Measurements from ENCODE around the gene SNHG17. TPM values are rescaled to one million over a fixed set of nuclear protein-coding genes. Genes with fewer than 3 reads are reported as not detected.
A peak's percentile ranks its signal among the peaks of the same experiment; 100 is the strongest.

The SNHG17 gene
- total and polyA plus RNA-seq, 10 donors = 28.7 to 58.0 (median 43.6) TPM

GRCh38 chr20:38432292-38432691 is 2.8 kb downstream of the SNHG17 start:
- intact Hi-C loops (cut with DNase I; ENCODE audit: low total_unique reads) = no loop called here
- DNase-seq = no peak
- Histone ChIP-seq H3K27me3 (replicated peaks in 1 of 7) (no peaks in the 10 kb centered on the region), H3K27ac (peak overlapping the region in 1 of 8 donors; percentile 30), H3K4me3 (no peak overlapping the region), H3K36me3 (peaks cover 0 to 69% (median 67%) of the 10 kb centered on the region in 6 donors), H3K9me3 (no peaks in the 10 kb centered on the region), H3K4me1 (peaks cover 18 to 74% (median 32%) of the 10 kb centered on the region in 6 donors)
- 83 to 99% (median 95%) methylated on average over 5 to 6 of the region's 6 CpGs for WGBS, 5 donors
- TF ChIP-seq POLR2AphosphoS5 (IDR thresholded peaks at IDR 0.05) (no peak), CTCF (IDR thresholded peaks at IDR 0.05 in 8 of 11, conservative IDR thresholded peaks at IDR 0.05 in 3 of 11) (no peak), POLR2A (IDR thresholded peaks at IDR 0.05) (no peak)

GRCh38 chr20:38430679-38431325 is 4.3 kb downstream of the SNHG17 start:
- Histone ChIP-seq H3K36me3 (peaks cover 0 to 83% (median 81%) of the 10 kb centered on the region in 6 donors), H3K27me3 (replicated peaks in 1 of 7) (no peaks in the 10 kb centered on the region), H3K27ac (no peak overlapping the region), H3K4me1 (peaks cover 18 to 77% (median 32%) of the 10 kb centered on the region in 6 donors), H3K9me3 (no peaks in the 10 kb centered on the region), H3K4me3 (no peak overlapping the region)
- TF ChIP-seq POLR2A (IDR thresholded peaks at IDR 0.05) = no peak
- no peak for TF ChIP-seq POLR2AphosphoS5 (IDR thresholded peaks at IDR 0.05)
- intact Hi-C loops (cut with DNase I; ENCODE audit: low total_unique reads) = no loop called here
- DNase-seq = no peak
- 78 to 89% (median 84%) methylated on average over 7 to 8 of the region's 8 CpGs for WGBS, 5 donors

GRCh38 chr20:38429301-38429700 is 5.8 kb downstream of the SNHG17 start:
- no peaks in the 10 kb centered on the region for H3K27me3 ChIP-seq (replicated peaks in 1 of 7)
- 87 to 89% (median 88%) methylated on average over 3 of the region's 3 CpGs for WGBS, 5 donors
- peak overlapping the region in 2 of 8 donors; percentile 11 to 24 for H3K27ac ChIP-seq
- no peak overlapping the region for H3K4me3 ChIP-seq
- peaks cover 0 to 98% (median 96%) of the 10 kb centered on the region in 6 donors for H3K36me3 ChIP-seq
- TF ChIP-seq POLR2A (IDR thresholded peaks at IDR 0.05) (no peak), POLR2AphosphoS5 (IDR thresholded peaks at IDR 0.05) (no peak), CTCF (IDR thresholded peaks at IDR 0.05 in 8 of 11, conservative IDR thresholded peaks at IDR 0.05 in 3 of 11) (no peak)
- intact Hi-C loops (cut with DNase I; ENCODE audit: low total_unique reads) = no loop called here
- DNase-seq = no peak
- no peaks in the 10 kb centered on the region for H3K9me3 ChIP-seq
- peaks cover 16 to 82% (median 27%) of the 10 kb centered on the region in 6 donors for H3K4me1 ChIP-seq

GRCh38 chr20:38428800-38429199 is 6.3 kb downstream of the SNHG17 start:
- TF ChIP-seq POLR2A (IDR thresholded peaks at IDR 0.05) = no peak
- TF ChIP-seq POLR2AphosphoS5 (IDR thresholded peaks at IDR 0.05) = no peak
- TF ChIP-seq CTCF (IDR thresholded peaks at IDR 0.05 in 8 of 11, conservative IDR thresholded peaks at IDR 0.05 in 3 of 11) = no peak

More at GRCh38 chr20:38428800-38429199, 6.3 kb downstream of the SNHG17 start:
- peak overlapping the region in 2 of 8 donors; percentile 11 to 24 for H3K27ac ChIP-seq
- no peak overlapping the region for H3K4me3 ChIP-seq
- H3K27me3 ChIP-seq (replicated peaks in 1 of 7) = no peaks in the 10 kb centered on the region
- no peak for DNase-seq
- peaks cover 0 to 100% (median 100%) of the 10 kb centered on the region in 6 donors for H3K36me3 ChIP-seq
- peaks cover 11 to 82% (median 23%) of the 10 kb centered on the region in 6 donors for H3K4me1 ChIP-seq
- WGBS, 5 donors = 84 to 91% (median 86%) methylated on average over 3 of the region's 3 CpGs
- H3K9me3 ChIP-seq = no peaks in the 10 kb centered on the region
- intact Hi-C loops (cut with DNase I; ENCODE audit: low total_unique reads) = no loop called here
